ENCODE results near the gene MDP1.
"Not testable (repeated sequence)": the region's sequence is repeated elsewhere in the genome, so short reads cannot be mapped to it uniquely, and the experiment has no call there.

The MDP1 gene

GRCh38 chr14:24228902-24229301 lies 13.0 kb upstream of the MDP1 start:
- DNase-seq, result no peak

- no peak for DNase-seq
Observed at GRCh38 chr14:24226473-24226872, 10.6 kb upstream of the MDP1 start.

DNA sequence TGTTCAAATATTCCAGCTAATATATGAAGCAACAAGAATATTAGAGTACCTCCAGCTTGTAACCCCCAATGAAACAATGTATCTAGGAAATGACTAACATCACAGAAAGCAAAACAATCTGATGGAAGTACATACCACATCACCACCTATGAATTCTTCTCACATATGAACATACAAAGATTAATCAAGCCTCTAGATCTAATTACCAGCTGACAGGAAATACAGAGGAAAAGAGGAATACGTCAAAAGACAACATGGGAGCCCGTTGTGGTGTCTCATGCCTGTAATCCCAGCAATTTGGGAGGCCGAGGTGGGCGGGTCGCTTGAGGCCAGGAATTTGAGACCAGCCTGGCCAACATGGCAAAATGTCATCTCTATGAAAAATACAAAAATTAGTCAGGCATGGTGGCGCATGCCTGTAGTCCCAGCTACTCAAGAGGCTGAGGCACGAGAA lies 8.8 kb upstream of the MDP1 start:
- no peak for DNase-seq

DNA sequence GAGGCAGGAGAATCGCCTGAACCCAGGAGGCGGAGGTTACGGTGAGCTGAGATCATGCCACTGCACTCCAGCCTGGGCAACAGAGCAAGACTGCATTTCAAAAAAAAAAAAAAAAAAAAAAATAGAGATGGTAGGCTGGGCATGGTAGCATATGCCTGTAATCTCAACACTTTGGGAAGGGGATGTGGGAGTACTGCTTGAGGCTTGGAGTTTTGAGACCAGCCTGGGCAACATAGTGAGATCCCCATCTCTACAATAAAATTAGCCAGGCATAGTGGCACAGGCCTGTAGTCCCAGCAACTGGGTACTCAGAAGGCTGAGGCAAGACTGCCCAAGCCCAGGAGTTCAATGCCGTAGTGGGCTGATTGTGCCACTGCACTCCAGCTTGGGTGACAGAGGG lies 7.1 kb upstream of the MDP1 start:
- not testable (repeated sequence) for DNase-seq

DNA sequence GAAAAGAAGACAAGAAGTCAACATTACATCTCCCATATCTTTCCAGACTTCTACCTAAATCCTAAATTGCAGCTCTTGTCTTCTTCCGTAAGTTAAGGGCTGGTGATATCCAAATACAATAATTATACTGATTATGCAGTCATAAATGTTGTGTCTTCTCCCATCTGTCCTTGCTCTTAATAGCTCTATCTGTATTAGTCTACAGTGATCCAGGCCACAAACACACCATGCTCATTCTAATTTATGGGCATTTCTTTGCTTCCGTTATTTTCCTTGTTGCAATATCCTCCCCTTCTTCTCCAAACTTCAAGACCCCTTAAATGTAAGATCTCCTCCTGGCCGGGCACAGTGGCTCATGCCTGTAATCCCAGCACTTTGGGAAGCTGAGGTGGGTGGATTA lies 3.7 kb upstream of the MDP1 start:
- no peak for DNase-seq

DNA sequence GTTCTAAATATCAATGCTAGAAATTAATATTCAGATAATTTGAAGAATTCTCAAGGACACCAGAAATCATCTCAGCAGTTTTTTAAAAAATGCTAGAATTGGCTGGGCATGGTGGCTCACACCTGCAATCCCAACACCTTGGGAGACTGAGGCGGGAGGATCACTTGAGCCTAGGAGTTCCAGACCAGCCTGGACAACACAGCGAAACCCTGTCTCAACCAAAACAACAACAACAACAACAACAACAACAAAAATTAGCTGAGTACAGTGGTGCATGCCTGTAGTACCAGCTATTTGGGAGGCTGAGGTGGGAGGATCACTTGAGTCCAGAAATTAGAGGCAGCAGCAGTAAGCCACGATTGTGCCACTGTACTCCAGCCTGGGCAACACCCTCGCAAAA lies 3.2 kb upstream of the MDP1 start:
- no peak for DNase-seq

GRCh38 chr14:24216876-24217275 lies 1.0 kb upstream of the MDP1 start:
- DNase-seq, result not testable (repeated sequence)

DNA sequence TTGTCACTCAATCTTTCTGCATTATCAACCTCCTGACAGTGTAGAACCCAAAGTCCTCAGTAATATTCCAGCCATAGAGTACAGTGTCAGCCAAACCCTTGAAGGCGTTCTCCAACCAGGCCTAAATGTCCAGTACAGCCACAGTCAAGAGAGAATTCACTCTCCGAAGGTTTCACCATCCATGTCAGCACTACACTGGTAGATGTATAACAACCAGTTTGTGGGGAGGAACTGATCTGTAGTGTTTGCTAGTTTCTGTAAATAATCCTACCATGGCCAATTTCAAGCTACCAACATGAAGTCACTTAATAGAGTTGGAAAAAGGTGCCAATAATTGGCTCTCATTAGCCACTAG lies 456 bp upstream of the MDP1 start:
- DNase-seq, result no peak

DNA sequence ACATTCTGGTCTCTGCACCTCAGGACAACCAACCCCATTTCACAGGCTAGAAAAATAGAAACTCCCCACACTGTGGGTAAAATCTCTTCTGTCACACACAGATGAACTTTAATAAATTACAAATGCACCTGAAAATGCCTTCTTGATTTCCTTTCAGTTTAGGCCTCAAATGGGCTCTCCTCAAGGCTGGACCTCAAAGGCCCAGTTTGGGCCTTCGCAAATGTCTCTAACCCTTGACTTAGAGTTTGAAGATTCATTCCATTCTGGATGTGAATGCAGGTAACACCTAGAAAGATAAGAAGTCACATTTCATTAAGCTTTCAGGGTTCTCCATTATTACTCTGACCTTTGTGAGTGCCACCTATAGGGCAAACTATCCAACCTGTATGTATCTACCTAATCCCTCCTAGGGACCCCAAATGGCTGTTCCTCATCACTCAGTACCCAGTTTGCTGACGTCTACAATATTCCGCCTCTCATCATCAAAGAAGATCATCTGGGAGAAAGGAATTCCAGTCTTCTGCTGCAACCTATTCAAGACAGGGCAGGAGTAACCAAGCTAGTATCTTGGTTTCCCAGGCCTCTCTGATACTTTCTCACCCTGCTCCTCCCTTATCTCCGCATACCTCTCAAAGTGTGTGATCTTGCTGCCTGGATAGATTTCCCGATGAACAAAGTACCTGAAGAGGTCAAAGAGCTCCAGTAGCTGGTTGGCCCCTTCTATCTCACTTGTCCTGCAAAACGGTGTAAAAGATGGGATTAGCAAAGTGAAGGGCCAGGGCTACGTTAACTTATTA lies 1.8 kb downstream of the MDP1 start:
- no peak for DNase-seq

DNA sequence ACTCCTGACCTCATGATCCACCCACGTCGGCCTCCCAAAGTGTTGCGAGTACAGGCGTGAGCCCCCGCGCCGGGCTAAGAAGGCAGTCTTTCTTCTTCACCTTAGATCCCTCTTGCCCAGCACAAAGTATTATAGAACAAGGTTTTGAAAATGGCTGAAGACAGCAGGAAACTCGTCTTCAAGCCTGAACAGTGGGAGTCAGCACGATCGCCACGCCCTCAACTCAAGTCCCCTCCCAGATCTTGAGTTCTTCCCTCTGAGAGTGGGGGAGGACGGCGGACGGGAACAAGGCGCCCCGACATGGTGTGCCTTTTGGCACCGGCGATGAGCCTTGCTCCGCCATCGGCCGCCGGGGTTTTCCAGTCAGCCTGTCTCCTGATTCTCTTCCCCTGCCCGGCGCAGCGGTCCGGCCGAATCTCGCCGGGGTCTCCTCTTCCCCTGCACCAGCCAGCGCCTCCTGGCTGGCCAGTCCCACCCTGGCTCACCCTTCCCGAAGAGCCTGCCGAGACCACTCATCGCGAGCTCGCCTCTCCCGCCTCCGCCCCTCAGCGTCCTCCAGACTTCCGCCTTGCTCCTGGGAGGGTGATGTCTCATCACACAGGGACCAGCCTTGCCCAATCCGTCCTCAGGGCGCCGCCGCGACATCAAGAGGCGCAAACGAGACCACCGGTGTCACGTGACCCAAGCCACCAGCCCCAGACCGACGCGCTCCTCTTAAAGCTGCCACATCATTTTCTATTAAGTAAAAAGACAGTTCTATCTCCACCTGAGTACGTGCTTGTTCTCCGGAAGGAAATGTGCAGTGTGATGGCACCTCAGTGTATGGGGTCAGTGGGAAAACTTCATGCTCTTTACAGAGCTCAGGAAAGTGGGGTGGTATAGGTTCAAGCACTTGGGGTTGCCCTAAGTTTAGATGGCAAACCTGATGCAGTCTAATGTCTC lies 2.7 kb downstream of the MDP1 start, which contains the start of gene CHMP4A:
TSS of gene CHMP4A (minus strand) at position 565 of the 942 bp plus-strand sequence. CDS start at position 516, 49 bp downstream.
- peak; percentile 43 to 65 for DNase-seq

GRCh38 chr14:24211311-24211710 lies 4.6 kb downstream of the MDP1 start:
- no peak for DNase-seq

- DNase-seq, result no peak
Observed at GRCh38 chr14:24207625-24208024, 8.2 kb downstream of the MDP1 start.

DNA sequence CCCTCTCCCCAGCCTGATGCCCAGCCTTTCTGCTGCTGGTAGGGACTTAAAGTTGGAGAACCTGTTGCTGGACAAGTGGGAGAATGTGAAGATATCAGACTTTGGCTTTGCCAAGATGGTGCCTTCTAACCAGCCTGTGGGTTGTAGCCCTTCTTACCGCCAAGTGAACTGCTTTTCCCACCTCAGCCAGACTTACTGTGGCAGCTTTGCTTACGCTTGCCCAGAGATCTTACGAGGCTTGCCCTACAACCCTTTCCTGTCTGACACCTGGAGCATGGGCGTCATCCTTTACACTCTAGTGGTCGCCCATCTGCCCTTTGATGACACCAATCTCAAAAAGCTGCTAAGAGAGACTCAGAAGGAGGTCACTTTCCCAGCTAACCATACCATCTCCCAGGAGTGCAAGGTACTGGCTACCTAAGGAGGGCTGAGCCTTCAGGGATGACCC lies 8.7 kb downstream of the MDP1 start:
- no peak for DNase-seq

- no peak for DNase-seq
Observed at GRCh38 chr14:24206260-24207103, 9.4 kb downstream of the MDP1 start.

- DNase-seq, result no peak
Observed at GRCh38 chr14:24204163-24205146, 11.4 kb downstream of the MDP1 start.

DNA sequence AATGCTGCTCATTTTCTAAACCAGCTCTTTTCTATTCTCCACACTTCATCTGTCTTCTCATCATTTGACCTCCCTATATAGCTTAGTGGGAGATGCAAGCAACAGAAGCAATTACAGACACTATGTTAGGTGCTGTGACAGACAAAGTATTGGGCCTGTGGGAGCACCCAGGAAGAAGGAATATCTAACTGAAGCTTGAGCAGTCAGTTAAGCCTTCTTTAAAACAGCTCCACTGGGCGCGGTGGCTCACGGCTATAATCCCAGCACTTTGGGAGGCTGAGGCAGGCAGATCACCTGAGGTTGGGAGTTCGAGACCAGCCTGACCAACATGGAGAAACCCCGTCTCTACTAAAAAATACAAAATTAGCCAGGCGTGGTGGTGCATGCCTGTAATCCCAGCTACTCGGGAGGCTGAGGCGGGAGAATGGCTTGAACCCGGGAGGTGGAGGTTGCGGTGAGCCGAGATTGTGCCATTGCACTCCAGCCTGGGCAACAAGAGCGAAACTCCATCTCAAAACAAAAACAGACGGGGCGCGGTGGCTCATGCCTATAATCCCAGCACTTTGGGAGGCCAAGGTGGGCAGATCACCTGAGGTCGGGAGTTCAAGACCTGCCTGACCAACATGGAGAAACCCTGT lies 12.5 kb downstream of the MDP1 start:
- not testable (repeated sequence) for DNase-seq

GRCh38 chr14:24202538-24202937 lies 13.3 kb downstream of the MDP1 start:
- DNase-seq, result not testable (repeated sequence)

GRCh38 chr14:24198814-24199524 lies 16.9 kb downstream of the MDP1 start:
- no peak for DNase-seq

GRCh38 chr14:24197056-24197450 lies 18.8 kb downstream of the MDP1 start:
- no peak for DNase-seq
